Activated naive CD4-positive, alpha-beta T cell treated with anti-CD3 and anti-CD28 coated beads, Interleukin-2, amount 10 ng/mL, durations not matched to agents 7 days and 5 days (primary cell): ENCODE results near the gene RTP2.
A peak's percentile ranks its signal among the peaks of the same experiment; 100 is the strongest.

Source experiments
- CTCF ChIA-PET: fragments of 350-600 bp; sonication (Branson Sonifier 250); formaldehyde crosslinking; loops from one replicate; lab custom pipeline; 2021; ENCODE audit warnings: antibody characterized with exemption; lab: Charles Lee
- DNase-seq: peaks from one replicate; pipeline ENCODE4 v3.0.0-alpha.2; 2020
- H3K27ac Mint-ChIP-seq: one replicate; pipeline ENCODE4 v1.8.0; 2021; ENCODE audit warnings: mild to moderate bottlenecking, moderate library complexity, mixed read lengths
- H3K27me3 Mint-ChIP-seq: one replicate; pipeline ENCODE4 v1.8.0; 2021; ENCODE audit warnings: mild to moderate bottlenecking, mixed read lengths
- H3K36me3 Mint-ChIP-seq: one replicate; pipeline ENCODE4 v1.8.0; 2021; ENCODE audit warnings: mixed read lengths
- H3K4me1 Mint-ChIP-seq: one replicate; pipeline ENCODE4 v1.8.0; 2021; ENCODE audit warnings: mixed read lengths
- H3K4me3 Mint-ChIP-seq: one replicate; pipeline ENCODE4 v1.8.0; 2021; ENCODE audit warnings: mild to moderate bottlenecking, moderate library complexity, mixed read lengths
- H3K9me3 Mint-ChIP-seq: one replicate; pipeline ENCODE4 v1.8.0; 2021; ENCODE audit warnings: mixed read lengths

RTP2 gene

GRCh38 chr3:187742351-187743171 lies 40.2 kb upstream of the RTP2 start:
- Mint-ChIP-seq H3K9me3 (no peaks in the 10 kb centered on the region), H3K4me3 (peak overlapping the region; percentile 99), H3K27me3 (peaks cover 16% of the 10 kb centered on the region), H3K27ac (peak overlapping the region; percentile 100), H3K4me1 (peaks cover 46% of the 10 kb centered on the region), H3K36me3 (peaks cover 26% of the 10 kb centered on the region)
- peak; percentile 51 for DNase-seq
- CTCF ChIA-PET, result interaction anchor here (0.7 to 2.6 kb wide), 13 partner anchors 14 to 1401 kb away, joined by 3 to 30 read pairs (median 3); no protein-coding TSS in a partner anchor

- H3K9me3 Mint-ChIP-seq, result no peaks in the 10 kb centered on the region
- peak overlapping the region; percentile 99 for H3K4me3 Mint-ChIP-seq
- peaks cover 31% of the 10 kb centered on the region for H3K36me3 Mint-ChIP-seq
- H3K27ac Mint-ChIP-seq, result peak overlapping the region; percentile 100
- DNase-seq, result peak; percentile 86
- CTCF ChIA-PET, result interaction anchor here (0.6 to 5.1 kb wide), 34 partner anchors 47 to 1401 kb away, joined by 3 to 331 read pairs (median 6); partner anchors contain the start of gene LPP
- peaks cover 23% of the 10 kb centered on the region for H3K27me3 Mint-ChIP-seq
- peaks cover 47% of the 10 kb centered on the region for H3K4me1 Mint-ChIP-seq
Observed at GRCh38 chr3:187741403-187742350, 39.3 kb upstream of the RTP2 start.

GRCh38 chr3:187740421-187741399 lies 38.4 kb upstream of the RTP2 start:
- CTCF ChIA-PET, result interaction anchor here (0.6 to 5.1 kb wide), 78 partner anchors 7 to 1416 kb away, joined by 3 to 331 read pairs (median 4); partner anchors contain the start of genes LPP and RTP4
- Mint-ChIP-seq H3K4me1 (peaks cover 55% of the 10 kb centered on the region), H3K27ac (peak overlapping the region; percentile 100), H3K9me3 (no peaks in the 10 kb centered on the region), H3K36me3 (peaks cover 28% of the 10 kb centered on the region), H3K4me3 (peak overlapping the region; percentile 99), H3K27me3 (peaks cover 22% of the 10 kb centered on the region)
- peak; percentile 77 for DNase-seq

GRCh38 chr3:187739561-187740332 lies 37.4 kb upstream of the RTP2 start:
- DNase-seq, result peak; percentile 80
- CTCF ChIA-PET, result interaction anchor here (0.6 to 5.1 kb wide), 74 partner anchors 8 to 1417 kb away, joined by 3 to 331 read pairs (median 4); partner anchors contain the start of genes LPP and RTP4
- Mint-ChIP-seq H3K4me3 (peak overlapping the region; percentile 99), H3K27ac (peak overlapping the region; percentile 100), H3K36me3 (peaks cover 21% of the 10 kb centered on the region), H3K9me3 (no peaks in the 10 kb centered on the region), H3K27me3 (peaks cover 13% of the 10 kb centered on the region), H3K4me1 (peaks cover 53% of the 10 kb centered on the region)

GRCh38 chr3:187739094-187739560 lies 36.8 kb upstream of the RTP2 start:
- CTCF ChIA-PET, result interaction anchor here (0.6 to 5.1 kb wide), 33 partner anchors 8 to 1410 kb away, joined by 3 to 331 read pairs (median 4); no protein-coding TSS in a partner anchor
- no peaks in the 10 kb centered on the region for H3K9me3 Mint-ChIP-seq
- H3K27ac Mint-ChIP-seq, result peak overlapping the region; percentile 100
- peaks cover 53% of the 10 kb centered on the region for H3K4me1 Mint-ChIP-seq
- H3K36me3 Mint-ChIP-seq, result peaks cover 15% of the 10 kb centered on the region
- H3K4me3 Mint-ChIP-seq, result peak overlapping the region; percentile 99
- DNase-seq, result no peak
- H3K27me3 Mint-ChIP-seq, result peaks cover 7% of the 10 kb centered on the region

- Mint-ChIP-seq H3K9me3 (no peaks in the 10 kb centered on the region), H3K27me3 (peaks cover 7% of the 10 kb centered on the region), H3K27ac (peak overlapping the region; percentile 100), H3K4me1 (peaks cover 53% of the 10 kb centered on the region), H3K4me3 (peak overlapping the region; percentile 99), H3K36me3 (peaks cover 11% of the 10 kb centered on the region)
- CTCF ChIA-PET, result interaction anchor here (0.6 to 5.1 kb wide), 29 partner anchors 8 to 1411 kb away, joined by 3 to 331 read pairs (median 4); no protein-coding TSS in a partner anchor
- peak; percentile 83 for DNase-seq
Observed at GRCh38 chr3:187738331-187739093, 36.2 kb upstream of the RTP2 start.

- no peak for DNase-seq
- Mint-ChIP-seq H3K4me3 (peak overlapping the region; percentile 99), H3K4me1 (peaks cover 53% of the 10 kb centered on the region), H3K27me3 (peaks cover 7% of the 10 kb centered on the region), H3K9me3 (no peaks in the 10 kb centered on the region), H3K27ac (peak overlapping the region; percentile 100), H3K36me3 (peaks cover 14% of the 10 kb centered on the region)
- CTCF ChIA-PET, result interaction anchor here (0.9 to 5.1 kb wide), 17 partner anchors 8 to 1411 kb away, joined by 3 to 331 read pairs (median 10); no protein-coding TSS in a partner anchor
Observed at GRCh38 chr3:187738071-187738330, 35.6 kb upstream of the RTP2 start.

- CTCF ChIA-PET, result interaction anchor here (0.6 to 5.1 kb wide), 17 partner anchors 7 to 1412 kb away, joined by 3 to 331 read pairs (median 8); no protein-coding TSS in a partner anchor
- Mint-ChIP-seq H3K4me3 (peak overlapping the region; percentile 99), H3K36me3 (peaks cover 17% of the 10 kb centered on the region), H3K27me3 (peaks cover 7% of the 10 kb centered on the region), H3K27ac (peak overlapping the region; percentile 100), H3K4me1 (peaks cover 53% of the 10 kb centered on the region), H3K9me3 (no peaks in the 10 kb centered on the region)
- peak; percentile 61 for DNase-seq
Observed at GRCh38 chr3:187737368-187738070, 35.2 kb upstream of the RTP2 start.

GRCh38 chr3:187737006-187737367 lies 34.6 kb upstream of the RTP2 start:
- Mint-ChIP-seq H3K4me3 (peak overlapping the region; percentile 99), H3K4me1 (peaks cover 48% of the 10 kb centered on the region), H3K9me3 (no peaks in the 10 kb centered on the region), H3K36me3 (peaks cover 16% of the 10 kb centered on the region), H3K27me3 (peaks cover 7% of the 10 kb centered on the region), H3K27ac (peak overlapping the region; percentile 100)
- DNase-seq, result no peak
- CTCF ChIA-PET, result interaction anchor here (0.6 to 5.1 kb wide), 5 partner anchors 461 to 1412 kb away, joined by 3 to 331 read pairs (median 4); no protein-coding TSS in a partner anchor

- peaks cover 7% of the 10 kb centered on the region for H3K27me3 Mint-ChIP-seq
- peaks cover 43% of the 10 kb centered on the region for H3K4me1 Mint-ChIP-seq
- peak overlapping the region; percentile 99 for H3K4me3 Mint-ChIP-seq
- CTCF ChIA-PET, result interaction anchor here (0.7 to 5.1 kb wide), 4 partner anchors 462 to 1412 kb away, joined by 3 to 331 read pairs (median 4); no protein-coding TSS in a partner anchor
- H3K9me3 Mint-ChIP-seq, result no peaks in the 10 kb centered on the region
- DNase-seq, result no peak
- H3K27ac Mint-ChIP-seq, result no peak overlapping the region
- H3K36me3 Mint-ChIP-seq, result peaks cover 17% of the 10 kb centered on the region
Observed at GRCh38 chr3:187736418-187736871, 34.1 kb upstream of the RTP2 start.

- DNase-seq, result no peak
- CTCF ChIA-PET, result interaction anchor here (1.0 kb wide), 2 partner anchors 1218 to 1306 kb away, joined by 3 to 4 read pairs; no protein-coding TSS in a partner anchor
- Mint-ChIP-seq H3K9me3 (no peaks in the 10 kb centered on the region), H3K36me3 (peaks cover 23% of the 10 kb centered on the region), H3K27me3 (peaks cover 7% of the 10 kb centered on the region), H3K27ac (no peak overlapping the region), H3K4me1 (peaks cover 39% of the 10 kb centered on the region), H3K4me3 (no peak overlapping the region)
Observed at GRCh38 chr3:187735837-187736236, 33.5 kb upstream of the RTP2 start.
